ENCODE measurements around the gene ERF. TPM values are rescaled to one million over a fixed set of nuclear protein-coding genes. Genes with fewer than 3 reads are reported as not detected.

ERF gene
- total RNA-seq, 1 experiment from 2014 or later: 96.1 TPM

GRCh38 chr19:42202290-42202880 lies 52.5 kb downstream of the ERF start:
- H3K9ac ChIP-seq (ENCODE audit: low read length): no peak overlapping the region
- peaks cover 23 to 58% of the 10 kb centered on the region in 2 experiments for H3K36me3 ChIP-seq (ENCODE audit: control insufficient read depth in 1 of 2, insufficient read depth in 2 of 2, low read length in 2 of 2)
- ChIA-PET CTCF (no interaction called here), POLR2A (no interaction called here), RAD21 (ENCODE audit: low non-redundant PET in 1 of 2, low total read pairs in 2 of 2, uncharacterized antibody in 2 of 2, unreplicated experiment in 2 of 2) (no interaction called here)
- H3K4me3 ChIP-seq (replicated peaks in 1 of 2; ENCODE audit: low read depth in 1 of 2, low read length in 2 of 2): no peak overlapping the region
- intact Hi-C loops (cut with micrococcal nuclease): no loop called here
- no peak for DNase-seq (ENCODE audit: low read depth, low spot score)
- no peak for ATAC-seq
- no peak overlapping the region for H3K27ac ChIP-seq (ENCODE audit: low read depth, low read length)
- no peak overlapping the region for H3K4me2 ChIP-seq (ENCODE audit: low read length)
- no peaks in the 10 kb centered on the region for H3K9me3 ChIP-seq (ENCODE audit: control insufficient read depth in 1 of 2, insufficient read depth in 1 of 2, low read depth in 1 of 2, low read length in 2 of 2)
- H3K4me1 ChIP-seq (ENCODE audit: control insufficient read depth in 1 of 2, insufficient read depth in 2 of 2, low read length in 2 of 2): peaks cover 1 to 43% of the 10 kb centered on the region in 2 experiments; a peak in 3 of 4 replicates
- TF ChIP-seq ELF1 (IDR thresholded peaks at IDR 0.05; ENCODE audit: borderline replicate concordance, low read depth) (no peak), ZFX (IDR thresholded peaks at IDR 0.05) (no peak), SRF (IDR thresholded peaks at IDR 0.05; ENCODE audit: low read depth) (no peak), POLR2A (IDR thresholded peaks at IDR 0.05; ENCODE audit: borderline replicate concordance, extremely low read depth, insufficient read depth, insufficient read length) (no peak), CTCF (IDR thresholded peaks at IDR 0.05 in 2 of 3, conservative IDR thresholded peaks at IDR 0.05 in 1 of 3; ENCODE audit: borderline replicate concordance in 1 of 3, insufficient read depth in 1 of 3, low read depth in 2 of 3, low read length in 2 of 3) (no peak), ZNF274 (IDR thresholded peaks at IDR 0.05; ENCODE audit: low read depth, low read length) (no peak), JUND (IDR thresholded peaks at IDR 0.05) (no peak), CBX3 (IDR thresholded peaks at IDR 0.05; ENCODE audit: low read depth) (no peak), POLR2AphosphoS5 (IDR thresholded peaks at IDR 0.05; ENCODE audit: low read depth, low read length) (no peak), FOSL1 (IDR thresholded peaks at IDR 0.05; ENCODE audit: low read depth) (no peak), RAD21 (IDR thresholded peaks at IDR 0.05; ENCODE audit: low read depth) (no peak), EGR1 (IDR thresholded peaks at IDR 0.05; ENCODE audit: low read depth) (no peak), TCF7L2 (IDR thresholded peaks at IDR 0.05; ENCODE audit: borderline replicate concordance, extremely low read depth, insufficient read depth, insufficient read length) (no peak), SP1 (IDR thresholded peaks at IDR 0.05; ENCODE audit: low read depth) (no peak), YY1 (IDR thresholded peaks at IDR 0.05; ENCODE audit: extremely low read depth, insufficient replicate concordance, low read depth, low read length) (no peak), EZH2phosphoT487 (IDR thresholded peaks at IDR 0.05; ENCODE audit: borderline replicate concordance) (no peak)
- TF ChIP-seq, protein P1, sequence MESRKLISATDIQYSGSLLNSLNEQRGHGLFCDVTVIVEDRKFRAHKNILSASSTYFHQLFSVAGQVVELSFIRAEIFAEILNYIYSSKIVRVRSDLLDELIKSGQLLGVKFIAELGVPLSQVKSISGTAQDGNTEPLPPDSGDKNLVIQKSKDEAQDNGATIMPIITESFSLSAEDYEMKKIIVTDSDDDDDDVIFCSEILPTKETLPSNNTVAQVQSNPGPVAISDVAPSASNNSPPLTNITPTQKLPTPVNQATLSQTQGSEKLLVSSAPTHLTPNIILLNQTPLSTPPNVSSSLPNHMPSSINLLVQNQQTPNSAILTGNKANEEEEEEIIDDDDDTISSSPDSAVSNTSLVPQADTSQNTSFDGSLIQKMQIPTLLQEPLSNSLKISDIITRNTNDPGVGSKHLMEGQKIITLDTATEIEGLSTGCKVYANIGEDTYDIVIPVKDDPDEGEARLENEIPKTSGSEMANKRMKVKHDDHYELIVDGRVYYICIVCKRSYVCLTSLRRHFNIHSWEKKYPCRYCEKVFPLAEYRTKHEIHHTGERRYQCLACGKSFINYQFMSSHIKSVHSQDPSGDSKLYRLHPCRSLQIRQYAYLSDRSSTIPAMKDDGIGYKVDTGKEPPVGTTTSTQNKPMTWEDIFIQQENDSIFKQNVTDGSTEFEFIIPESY (IDR thresholded peaks at IDR 0.05; ENCODE audit: extremely low read depth, insufficient replicate concordance, low read length): no peak
- TF ChIP-seq, protein P2, sequence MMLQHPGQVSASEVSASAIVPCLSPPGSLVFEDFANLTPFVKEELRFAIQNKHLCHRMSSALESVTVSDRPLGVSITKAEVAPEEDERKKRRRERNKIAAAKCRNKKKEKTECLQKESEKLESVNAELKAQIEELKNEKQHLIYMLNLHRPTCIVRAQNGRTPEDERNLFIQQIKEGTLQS (IDR thresholded peaks at IDR 0.05): no peak
- TF ChIP-seq, protein P3, sequence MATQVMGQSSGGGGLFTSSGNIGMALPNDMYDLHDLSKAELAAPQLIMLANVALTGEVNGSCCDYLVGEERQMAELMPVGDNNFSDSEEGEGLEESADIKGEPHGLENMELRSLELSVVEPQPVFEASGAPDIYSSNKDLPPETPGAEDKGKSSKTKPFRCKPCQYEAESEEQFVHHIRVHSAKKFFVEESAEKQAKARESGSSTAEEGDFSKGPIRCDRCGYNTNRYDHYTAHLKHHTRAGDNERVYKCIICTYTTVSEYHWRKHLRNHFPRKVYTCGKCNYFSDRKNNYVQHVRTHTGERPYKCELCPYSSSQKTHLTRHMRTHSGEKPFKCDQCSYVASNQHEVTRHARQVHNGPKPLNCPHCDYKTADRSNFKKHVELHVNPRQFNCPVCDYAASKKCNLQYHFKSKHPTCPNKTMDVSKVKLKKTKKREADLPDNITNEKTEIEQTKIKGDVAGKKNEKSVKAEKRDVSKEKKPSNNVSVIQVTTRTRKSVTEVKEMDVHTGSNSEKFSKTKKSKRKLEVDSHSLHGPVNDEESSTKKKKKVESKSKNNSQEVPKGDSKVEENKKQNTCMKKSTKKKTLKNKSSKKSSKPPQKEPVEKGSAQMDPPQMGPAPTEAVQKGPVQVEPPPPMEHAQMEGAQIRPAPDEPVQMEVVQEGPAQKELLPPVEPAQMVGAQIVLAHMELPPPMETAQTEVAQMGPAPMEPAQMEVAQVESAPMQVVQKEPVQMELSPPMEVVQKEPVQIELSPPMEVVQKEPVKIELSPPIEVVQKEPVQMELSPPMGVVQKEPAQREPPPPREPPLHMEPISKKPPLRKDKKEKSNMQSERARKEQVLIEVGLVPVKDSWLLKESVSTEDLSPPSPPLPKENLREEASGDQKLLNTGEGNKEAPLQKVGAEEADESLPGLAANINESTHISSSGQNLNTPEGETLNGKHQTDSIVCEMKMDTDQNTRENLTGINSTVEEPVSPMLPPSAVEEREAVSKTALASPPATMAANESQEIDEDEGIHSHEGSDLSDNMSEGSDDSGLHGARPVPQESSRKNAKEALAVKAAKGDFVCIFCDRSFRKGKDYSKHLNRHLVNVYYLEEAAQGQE (IDR thresholded peaks at IDR 0.05; ENCODE audit: low read depth): no peak
- TF ChIP-seq, protein P4, sequence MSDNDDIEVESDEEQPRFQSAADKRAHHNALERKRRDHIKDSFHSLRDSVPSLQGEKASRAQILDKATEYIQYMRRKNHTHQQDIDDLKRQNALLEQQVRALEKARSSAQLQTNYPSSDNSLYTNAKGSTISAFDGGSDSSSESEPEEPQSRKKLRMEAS (IDR thresholded peaks at IDR 0.05): no peak
- peaks cover 80% of the 10 kb centered on the region for H3K79me2 ChIP-seq (ENCODE audit: insufficient read depth, low read length)
- H4K20me1 ChIP-seq (ENCODE audit: insufficient read depth): 0 out of 2 replicates have a peak, but pooled peaks cover 6% of the 10 kb centered on the region
- no peaks in the 10 kb centered on the region for H3K9me2 ChIP-seq (ENCODE audit: insufficient read depth)
- no peak overlapping the region for H2AFZ ChIP-seq (ENCODE audit: low read depth, low read length, poor library complexity, severe bottlenecking)
- no TSS peak for BruUV-seq (replicated peaks)
- H3K27me3 ChIP-seq (ENCODE audit: insufficient read depth, low read length): no peaks in the 10 kb centered on the region
